Muscle of leg (tissue), 11 donors: ENCODE data around the gene OR6K3. TPM values are rescaled to one million over a fixed set of nuclear protein-coding genes. Genes with fewer than 3 reads are reported as not detected.
"Not testable (repeated sequence)": the region's sequence is repeated elsewhere in the genome, so short reads cannot be mapped to it uniquely, and the experiment has no call there.

ENCODE experiments used
- DNase-seq: peaks from one replicate; pipeline ENCODE4 v3.0.0; 2013
- H3K27ac ChIP-seq: one replicate; pipeline ENCODE4 v1.5.1; 2013; ENCODE audit warnings: mild to moderate bottlenecking, low read length, control low read depth
- H3K27me3 ChIP-seq: one replicate; pipeline ENCODE4 v1.6.1; 2013; ENCODE audit warnings: low read length; ENCODE audit not compliant: control insufficient read depth, insufficient read depth
- H3K36me3 ChIP-seq: one replicate; pipeline ENCODE4 v1.6.1; 2013; ENCODE audit warnings: low read length; ENCODE audit not compliant: control insufficient read depth, insufficient read depth
- H3K4me1 ChIP-seq: one replicate; pipeline ENCODE4 v1.6.1; 2013; ENCODE audit warnings: low read length; ENCODE audit not compliant: control insufficient read depth, insufficient read depth
- H3K4me3 ChIP-seq: one replicate; pipeline ENCODE4 v1.5.1; 2013; ENCODE audit warnings: low read length, control low read depth
- H3K9me3 ChIP-seq: replicated peaks from 2 replicates; pipeline ENCODE4 v1.6.1; 2013; ENCODE audit warnings: low read depth, low read length; ENCODE audit not compliant: control insufficient read depth
- WGBS: methylation state at CpG from one replicate; pipeline ENCODE4 v1.1.5; 2013; ENCODE audit warnings: missing lambda C conversion rate; ENCODE audit not compliant: insufficient coverage; 5-methylcytosine and 5-hydroxymethylcytosine counted together
- polyA plus RNA-seq, 8 donors: library from polyadenylated mRNA; unstranded; fragments of 120-200 nt; gene quantifications; one replicate each; pipeline versions ENCODE4 v1.2.1 to v1.2.3, GENCODE V29; 2013; ENCODE audit warnings: inconsistent platforms in 1 of 8, low replicate concordance in 1 of 8; ENCODE audit not compliant: insufficient read length in 8 of 8, insufficient read depth in 1 of 8
- total RNA-seq: library from RNA; stranded (reverse); fragments of 120-200 nt; gene quantifications from one replicate; pipeline ENCODE4 v1.2.4, GENCODE V29; 2013

The OR6K3 gene
- total and polyA plus RNA-seq, 9 donors, result not detected

- no peaks in the 10 kb centered on the region for H3K4me1 ChIP-seq
- no peak overlapping the region for H3K27ac ChIP-seq
- no peak overlapping the region for H3K4me3 ChIP-seq
- H3K27me3 ChIP-seq, result no peaks in the 10 kb centered on the region
- no peaks in the 10 kb centered on the region for H3K36me3 ChIP-seq
- no peak for DNase-seq
- no CpG with 5 or more reads among the region's 1 CpG for WGBS
- no peaks in the 10 kb centered on the region for H3K9me3 ChIP-seq
Observed at GRCh38 chr1:158689110-158689509, 31.4 kb downstream of the OR6K3 start.

- DNase-seq, H3K4me1 ChIP-seq, H3K4me3 ChIP-seq, H3K27ac ChIP-seq, H3K9me3 ChIP-seq, H3K36me3 ChIP-seq, H3K27me3 ChIP-seq: not testable (repeated sequence)
- WGBS, result no CpG with 5 or more reads among the region's 1 CpG
Observed at GRCh38 chr1:158688343-158688742, 32.2 kb downstream of the OR6K3 start.

DNA sequence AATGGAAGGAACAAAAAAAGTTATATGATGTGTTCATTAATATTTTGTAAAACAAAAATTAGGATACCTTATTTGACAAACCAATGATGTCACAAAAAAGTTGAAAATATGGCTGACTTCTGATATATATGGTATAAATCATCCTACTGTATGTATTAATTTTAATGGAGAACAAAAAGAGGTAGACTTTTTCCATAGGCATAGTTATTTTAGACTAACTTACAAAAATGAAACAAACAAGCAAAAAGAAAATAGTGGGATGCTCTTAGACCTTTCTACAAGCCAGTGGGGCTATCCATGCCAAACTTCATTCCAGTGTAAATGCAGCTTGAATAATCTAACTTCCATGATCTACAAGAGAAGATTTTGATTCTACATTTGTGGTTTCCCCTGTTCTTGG, 33.5 kb downstream of the OR6K3 start:
- no peaks in the 10 kb centered on the region for H3K4me1 ChIP-seq

GRCh38 chr1:158686111-158687009, 34.2 kb downstream of the OR6K3 start, which contains the start of gene SPTA1:
Gene SPTA1, minus strand, starts transcription at chr1:158686715. Its CDS starts 198 bp downstream, at chr1:158686517.
- no peaks in the 10 kb centered on the region for H3K36me3 ChIP-seq
- no peak within 1 kb of the TSS for H3K4me3 ChIP-seq
- no peaks in the 10 kb centered on the region for H3K4me1 ChIP-seq
- DNase-seq, result peak; percentile 24
- H3K27ac ChIP-seq, result no peak within 1 kb of the TSS
- no peaks in the 10 kb centered on the region for H3K9me3 ChIP-seq
- no peaks in the 10 kb centered on the region for H3K27me3 ChIP-seq
- no CpG with 5 or more reads among the region's 7 CpGs for WGBS

More for the DNA sequence above, 33.5 kb downstream of the OR6K3 start:
- no peak for DNase-seq
- Histone ChIP-seq H3K36me3 (no peaks in the 10 kb centered on the region), H3K9me3 (no peaks in the 10 kb centered on the region), H3K27me3 (no peaks in the 10 kb centered on the region), H3K27ac (no peak overlapping the region), H3K4me3 (no peak overlapping the region)

GRCh38 chr1:158685085-158685484, 35.4 kb downstream of the OR6K3 start:
- Histone ChIP-seq H3K4me3 (no peak overlapping the region), H3K27ac (no peak overlapping the region), H3K36me3 (no peaks in the 10 kb centered on the region), H3K4me1 (no peaks in the 10 kb centered on the region), H3K9me3 (no peaks in the 10 kb centered on the region), H3K27me3 (no peaks in the 10 kb centered on the region)
- WGBS, result no CpG with 5 or more reads among the region's 7 CpGs
- DNase-seq, result no peak

DNA sequence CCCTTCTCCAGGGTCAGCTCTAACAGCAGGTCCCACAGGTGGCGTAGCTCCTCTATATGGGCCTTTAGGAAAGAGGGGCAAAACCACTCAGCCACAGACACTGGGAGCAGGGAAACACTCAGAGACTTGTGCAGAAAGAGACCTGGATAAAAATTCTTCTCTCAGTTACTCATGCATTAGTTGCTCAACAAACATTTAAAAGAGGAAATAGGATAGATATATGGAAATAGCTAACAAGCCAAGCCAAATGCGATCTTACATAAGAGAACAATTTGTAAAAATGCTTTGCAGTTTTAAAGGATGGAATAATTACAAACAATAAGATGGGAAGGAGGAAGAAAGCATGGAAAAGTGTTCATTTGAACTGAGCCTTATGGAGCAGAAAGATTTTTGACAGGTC, 38.9 kb downstream of the OR6K3 start:
- Histone ChIP-seq H3K27ac (no peak overlapping the region), H3K4me1 (no peaks in the 10 kb centered on the region), H3K4me3 (no peak overlapping the region), H3K36me3 (no peaks in the 10 kb centered on the region), H3K9me3 (no peaks in the 10 kb centered on the region), H3K27me3 (no peaks in the 10 kb centered on the region)
- WGBS, result no CpG with 5 or more reads among the region's 2 CpGs
- DNase-seq, result no peak

DNA sequence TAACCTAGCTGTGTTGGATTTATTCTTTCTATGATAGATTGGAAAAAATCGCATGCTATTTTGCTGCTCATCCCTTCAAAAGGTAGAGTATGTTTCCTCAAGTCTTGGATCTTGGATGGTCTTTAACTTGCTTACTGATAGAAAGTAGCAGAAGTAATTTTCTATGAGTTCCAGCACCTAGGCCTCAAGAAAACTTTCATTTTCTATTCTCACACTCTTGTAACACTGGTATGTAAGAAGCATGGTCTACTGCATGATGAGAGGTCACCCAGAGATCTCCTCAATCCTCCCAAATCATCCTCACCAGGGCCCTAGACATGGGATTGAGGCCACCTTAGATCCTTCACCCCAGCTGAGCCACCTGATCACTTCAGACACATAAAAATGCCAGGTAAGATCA, 41.2 kb downstream of the OR6K3 start:
- no peak for DNase-seq
- Histone ChIP-seq H3K4me3 (no peak overlapping the region), H3K36me3 (no peaks in the 10 kb centered on the region), H3K9me3 (no peaks in the 10 kb centered on the region), H3K4me1 (no peaks in the 10 kb centered on the region), H3K27ac (no peak overlapping the region), H3K27me3 (no peaks in the 10 kb centered on the region)
- no CpG with 5 or more reads among the region's 1 CpG for WGBS

DNA sequence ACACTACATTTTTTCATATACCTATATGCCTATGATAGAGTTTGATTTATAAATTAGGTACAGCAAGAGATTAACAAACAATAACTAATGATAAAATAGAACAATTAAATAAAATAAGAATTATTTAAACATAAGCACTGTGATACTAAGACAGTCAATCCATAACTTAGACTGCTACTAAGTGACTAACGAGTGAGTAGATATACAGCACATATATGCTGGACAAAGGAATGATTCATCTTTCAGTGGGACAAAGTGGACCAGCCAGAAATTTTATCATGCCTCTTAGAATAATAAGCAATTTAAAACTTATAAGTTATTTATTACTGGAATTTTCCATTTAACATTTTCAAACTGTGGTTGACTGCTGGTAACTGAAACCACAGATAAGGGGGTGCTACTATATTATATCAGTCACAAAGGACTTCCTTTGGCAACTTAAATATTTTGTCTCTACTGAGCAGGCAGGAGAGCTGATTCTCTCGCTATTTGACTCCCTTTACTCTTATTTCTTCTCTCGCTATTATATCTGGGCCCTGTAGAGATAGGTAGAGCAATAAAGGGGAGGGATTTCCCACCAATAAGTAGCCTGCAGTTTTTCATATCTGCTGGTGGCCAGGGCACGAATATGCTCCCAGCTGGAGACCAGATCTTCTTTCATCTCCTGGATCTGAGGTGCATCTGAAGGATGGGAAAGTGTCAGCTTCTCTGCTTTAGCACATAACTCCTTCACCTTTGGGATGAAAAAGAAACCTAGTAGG, 44.8 kb downstream of the OR6K3 start:
- H3K4me3 ChIP-seq, result no peak overlapping the region
- peak; percentile 4 for DNase-seq
- WGBS, result no CpG with 5 or more reads among the region's 4 CpGs

DNA sequence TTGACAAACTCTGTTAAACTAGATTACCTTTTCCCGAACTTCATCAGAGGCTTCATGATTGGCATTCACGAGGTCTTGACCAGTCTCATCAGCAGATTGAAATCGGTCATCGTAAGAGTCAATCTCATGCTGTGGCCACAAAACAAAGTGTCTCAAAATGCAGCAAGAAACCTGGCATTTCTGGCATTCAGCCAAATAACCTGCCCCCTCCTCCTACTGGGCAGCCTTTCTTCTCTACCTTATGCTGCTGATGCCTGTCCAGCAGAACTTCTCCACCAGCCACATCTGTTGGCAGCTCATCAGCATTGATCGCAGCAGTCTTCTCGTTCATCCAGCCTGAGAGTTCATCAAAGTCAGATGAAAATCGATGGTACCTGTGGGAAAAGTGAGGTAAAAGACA, 46.2 kb downstream of the OR6K3 start:
- H3K27ac ChIP-seq, result no peak overlapping the region
- 89% methylated on average over 6 of the region's 7 CpGs for WGBS

More for the DNA sequence above, 44.8 kb downstream of the OR6K3 start:
- no peaks in the 10 kb centered on the region for H3K9me3 ChIP-seq
- no peaks in the 10 kb centered on the region for H3K4me1 ChIP-seq
- H3K27ac ChIP-seq, result no peak overlapping the region
- no peaks in the 10 kb centered on the region for H3K36me3 ChIP-seq
- H3K27me3 ChIP-seq, result no peaks in the 10 kb centered on the region

More for the DNA sequence above, 46.2 kb downstream of the OR6K3 start:
- no peaks in the 10 kb centered on the region for H3K36me3 ChIP-seq
- H3K27me3 ChIP-seq, result no peaks in the 10 kb centered on the region
- no peak overlapping the region for H3K4me3 ChIP-seq
- no peaks in the 10 kb centered on the region for H3K4me1 ChIP-seq
- DNase-seq, result no peak
- no peaks in the 10 kb centered on the region for H3K9me3 ChIP-seq
